ENCODE results near the gene MX1.
A peak's percentile ranks its signal among the peaks of the same experiment; 100 is the strongest.

Gene MX1

DNA sequence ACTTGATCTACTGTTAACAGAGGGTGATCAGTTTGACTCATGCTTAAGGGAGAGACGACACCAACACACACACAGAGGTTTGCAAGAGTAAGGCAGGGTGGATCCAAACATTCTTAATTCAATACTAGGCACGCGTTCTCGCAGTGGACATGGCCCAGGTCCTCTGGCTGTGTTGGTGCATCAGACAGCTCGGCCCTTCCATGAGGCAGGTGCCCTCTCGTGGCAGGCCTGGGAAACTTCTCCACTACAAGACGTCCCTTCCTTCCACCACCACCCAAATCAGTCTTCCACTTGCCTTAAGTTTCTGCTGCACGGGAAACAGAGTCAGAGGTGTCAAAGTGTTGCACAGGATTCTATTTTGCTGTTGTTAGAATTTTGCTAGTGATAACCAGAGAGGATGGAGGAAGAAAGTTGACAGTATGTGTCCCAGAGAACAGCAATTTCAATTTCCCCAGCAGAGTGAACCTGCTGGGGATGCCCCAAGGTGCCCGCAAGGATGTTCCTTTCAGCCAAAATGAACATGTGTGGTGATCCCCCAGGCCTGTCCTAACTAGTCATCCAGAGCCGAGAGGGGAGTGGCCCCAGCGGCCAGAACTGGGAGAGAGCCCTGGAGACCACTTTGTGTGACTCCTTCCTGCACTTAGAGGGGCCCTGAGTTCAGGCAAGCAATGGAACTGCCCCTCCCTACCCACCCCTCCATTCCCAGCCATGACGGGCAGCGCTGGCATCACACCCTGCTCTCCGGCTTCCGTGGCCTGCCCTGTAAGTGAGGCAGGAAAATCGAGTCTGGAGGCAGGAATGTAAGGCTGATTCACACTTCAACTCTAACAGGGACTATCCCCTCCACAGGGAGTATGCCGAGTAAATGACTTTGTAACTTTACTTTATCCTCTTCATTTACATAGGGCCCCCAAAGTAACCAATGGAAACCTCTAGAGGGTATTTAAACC, 34.8 kb downstream of the MX1 start:
- DNase-seq: peak; percentile 82

DNA sequence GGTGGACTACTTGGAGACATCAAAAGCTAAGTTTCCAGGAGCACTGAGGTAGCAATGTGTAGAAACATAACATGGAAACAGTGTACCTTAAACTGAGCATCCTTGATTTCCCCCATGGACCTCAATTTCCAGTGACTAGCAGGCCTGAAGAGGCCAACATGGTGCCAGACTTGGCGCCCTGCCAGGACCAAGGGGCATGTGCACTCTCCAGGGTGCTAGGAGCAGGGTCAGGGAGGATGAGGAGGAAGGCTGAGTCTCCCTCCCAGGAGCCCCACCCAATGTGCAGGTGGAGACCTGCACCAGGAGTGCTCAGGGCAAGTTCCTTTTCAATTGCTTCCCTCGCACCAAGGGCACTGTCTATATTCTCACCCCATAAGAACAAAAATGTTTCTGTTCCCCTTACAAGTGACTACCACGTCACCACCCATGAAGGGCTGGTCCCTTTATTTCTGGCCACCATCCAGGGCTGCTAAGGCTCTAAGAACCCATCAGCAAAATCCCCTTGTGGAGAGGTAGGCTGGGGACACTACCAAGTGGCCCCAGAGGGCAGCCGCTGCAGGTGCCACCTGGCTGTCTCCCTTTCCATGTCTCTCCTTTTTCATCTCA, 39.2 kb downstream of the MX1 start:
- no peak for DNase-seq

GRCh38 chr21:41466024-41466820, 40.2 kb downstream of the MX1 start:
- no peak for DNase-seq

DNA sequence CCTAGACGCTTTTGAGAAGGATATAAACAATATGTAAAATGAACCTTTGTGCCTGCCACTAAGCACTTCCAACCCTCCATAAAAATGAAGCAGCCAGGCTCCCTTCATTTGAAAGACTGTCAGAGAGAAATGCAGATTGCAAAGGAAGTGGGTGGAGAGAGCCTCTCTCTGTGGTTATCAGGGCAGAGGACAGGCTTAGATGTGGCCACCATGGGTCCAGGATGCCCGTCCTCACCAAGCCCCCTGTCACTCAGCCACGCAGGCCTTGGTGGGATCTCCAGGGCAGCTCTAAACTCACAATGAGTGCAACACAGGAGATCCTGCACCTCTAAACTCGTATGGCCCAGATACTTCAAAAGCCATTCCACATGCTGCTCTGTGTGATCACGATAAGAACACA, 44.0 kb downstream of the MX1 start:
- no peak for DNase-seq

DNA sequence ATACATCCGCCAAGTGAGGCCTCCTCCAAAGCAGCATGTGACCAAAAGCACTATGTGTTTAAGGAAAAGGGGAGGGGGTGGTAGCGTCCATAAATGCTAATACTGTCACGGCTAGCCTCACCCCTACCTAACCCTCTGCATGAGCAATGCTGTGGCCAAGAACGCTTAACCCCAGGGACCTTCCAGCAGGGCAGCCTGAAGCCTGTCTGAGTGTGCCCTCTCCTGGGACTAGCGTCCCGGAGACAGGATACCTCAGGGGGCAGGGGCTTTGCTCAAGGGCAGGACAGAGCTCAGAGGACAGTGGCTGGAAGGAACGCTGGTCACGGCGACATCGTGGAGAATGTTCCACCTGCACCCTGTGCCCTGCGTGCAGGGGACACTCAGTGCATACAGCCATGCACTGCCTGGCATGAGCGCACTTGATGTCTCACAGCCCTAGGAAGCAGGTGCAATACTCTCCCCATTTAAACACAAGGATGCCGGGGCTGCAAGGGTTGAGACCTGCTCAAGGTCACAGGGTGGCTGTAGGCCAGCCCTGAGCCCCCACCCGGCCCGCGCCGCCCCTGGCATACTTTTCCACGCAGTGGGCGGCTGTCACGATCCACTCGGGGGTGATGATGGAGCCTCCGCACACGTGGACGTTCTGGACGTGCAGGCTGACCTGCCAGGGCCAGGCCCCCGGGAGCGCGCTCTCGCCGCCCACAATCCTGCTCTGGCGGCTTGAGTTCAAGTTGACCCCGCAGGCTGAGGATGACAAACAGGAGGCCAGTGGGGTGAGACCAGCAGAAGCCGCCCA, 46.9 kb downstream of the MX1 start:
- no peak for DNase-seq

DNA sequence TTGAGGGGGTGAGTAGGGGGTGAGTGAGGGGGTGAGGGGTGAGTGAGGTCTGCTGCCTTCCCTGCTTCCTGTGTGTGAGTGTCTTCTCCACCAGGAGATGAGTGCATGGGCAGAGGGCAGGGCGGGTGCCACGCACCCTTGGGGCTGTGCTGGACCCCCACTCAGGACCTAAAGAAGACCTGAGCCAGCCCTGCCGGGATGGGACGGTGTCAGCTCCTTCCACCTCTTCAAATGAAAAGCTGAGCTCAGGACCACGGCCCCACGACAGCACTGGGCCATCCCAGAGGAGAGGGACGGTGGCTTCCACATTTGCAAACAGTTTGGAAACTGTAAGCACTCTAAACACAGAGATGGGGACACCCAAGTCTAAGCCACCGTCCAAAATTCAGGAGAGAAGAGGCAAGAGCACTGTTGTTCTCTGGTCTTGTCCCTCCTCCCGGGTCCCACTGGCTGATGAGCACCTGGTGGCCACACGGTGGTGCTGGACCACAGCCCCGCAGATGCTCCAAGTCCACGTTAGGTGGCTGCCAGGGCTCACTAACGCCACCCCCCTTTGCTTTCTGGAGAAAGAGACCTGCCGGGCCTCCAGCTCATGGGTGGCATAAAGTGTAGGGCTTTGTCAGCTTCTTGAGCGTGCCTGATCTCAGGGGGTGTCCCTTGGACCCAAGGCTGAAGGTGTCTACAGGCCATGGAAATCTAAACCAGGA, 49.8 kb downstream of the MX1 start:
- no peak for DNase-seq

DNA sequence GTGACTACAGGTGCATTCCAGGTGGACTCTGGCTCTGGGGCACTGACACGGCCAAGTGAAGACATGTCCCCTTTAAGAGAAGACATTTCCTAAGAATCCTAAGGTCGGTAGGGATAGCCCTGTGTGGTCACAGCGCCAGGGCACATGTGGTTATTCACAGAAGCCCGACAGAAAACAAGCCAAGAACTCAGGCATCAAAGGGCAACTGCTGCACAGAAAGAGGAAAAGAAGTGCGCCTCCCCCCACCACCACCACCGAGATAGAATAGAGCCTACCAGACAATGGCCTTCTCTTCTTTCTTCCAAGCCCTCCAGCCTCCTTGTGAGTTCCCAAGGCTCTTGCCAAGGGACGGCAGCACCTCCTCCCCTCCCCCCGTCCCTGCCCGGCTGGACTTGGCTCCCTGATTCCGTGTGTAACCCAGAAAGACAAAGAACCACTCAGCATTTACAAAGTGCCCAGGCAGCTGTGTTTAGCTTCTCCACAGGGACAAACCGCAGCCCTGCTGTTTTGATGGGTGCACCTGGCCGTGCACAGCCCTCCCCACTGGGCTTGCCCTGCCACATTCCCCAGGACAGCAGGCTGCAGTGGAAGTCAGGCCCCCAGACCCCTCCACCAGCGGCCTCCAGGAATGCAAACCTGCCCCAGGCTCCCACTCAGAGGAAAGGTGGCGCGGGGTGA, 51.7 kb downstream of the MX1 start:
- DNase-seq: no peak

- DNase-seq: no peak
These were observed 52.5 kb downstream of the MX1 start for GRCh38 chr21:41478319-41479177.

DNA sequence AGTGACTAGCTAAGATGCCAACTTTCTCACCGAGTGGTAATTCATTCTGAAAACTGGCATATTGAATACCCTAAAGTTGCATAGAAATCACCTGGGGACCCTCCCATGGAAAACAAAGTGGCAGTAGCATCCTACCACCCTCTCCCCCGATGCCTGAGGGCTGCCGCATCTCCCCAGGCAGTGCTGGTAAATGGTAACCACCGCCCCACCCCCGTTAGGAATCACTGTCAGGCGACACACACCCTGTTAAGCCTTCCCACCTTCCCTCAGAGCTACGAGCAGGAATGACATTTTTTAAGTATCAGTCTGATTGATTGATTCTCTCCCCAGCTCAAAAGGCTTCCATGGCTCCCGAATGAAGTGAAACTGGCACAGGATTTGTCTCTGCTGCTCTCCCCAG, 53.6 kb downstream of the MX1 start:
- no peak for DNase-seq

DNA sequence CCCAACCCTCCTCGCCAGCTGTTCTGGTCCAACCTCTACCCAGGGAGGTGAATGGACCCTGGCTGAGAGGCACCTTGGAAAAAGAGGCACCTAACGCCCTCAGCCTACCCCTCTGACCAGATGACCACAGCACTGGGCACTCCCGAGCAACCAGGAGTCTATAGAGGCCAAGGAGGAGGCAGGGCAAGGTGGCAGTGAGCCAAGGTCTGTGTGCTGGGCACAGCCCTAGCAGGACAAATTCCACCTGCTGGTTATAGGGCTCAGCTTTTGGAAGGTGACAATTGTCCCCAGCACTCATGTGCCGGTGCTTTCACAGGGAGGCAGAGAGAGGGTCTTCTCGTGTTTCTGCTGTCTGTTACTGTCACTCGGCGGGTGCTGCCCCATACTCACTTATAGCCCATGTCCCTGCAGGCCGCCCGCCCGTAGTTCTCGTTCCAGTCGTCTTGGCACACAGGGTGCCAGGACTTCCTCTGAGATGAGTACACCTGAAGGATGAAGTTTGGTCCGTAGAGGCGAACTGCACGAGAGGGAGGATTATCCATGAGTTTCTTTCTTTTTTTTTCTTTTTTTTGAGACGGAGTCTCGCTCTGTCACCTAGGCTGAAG, 54.1 kb downstream of the MX1 start:
- no peak for DNase-seq

- DNase-seq: no peak
These were observed 55.2 kb downstream of the MX1 start for GRCh38 chr21:41481191-41481590.

DNA sequence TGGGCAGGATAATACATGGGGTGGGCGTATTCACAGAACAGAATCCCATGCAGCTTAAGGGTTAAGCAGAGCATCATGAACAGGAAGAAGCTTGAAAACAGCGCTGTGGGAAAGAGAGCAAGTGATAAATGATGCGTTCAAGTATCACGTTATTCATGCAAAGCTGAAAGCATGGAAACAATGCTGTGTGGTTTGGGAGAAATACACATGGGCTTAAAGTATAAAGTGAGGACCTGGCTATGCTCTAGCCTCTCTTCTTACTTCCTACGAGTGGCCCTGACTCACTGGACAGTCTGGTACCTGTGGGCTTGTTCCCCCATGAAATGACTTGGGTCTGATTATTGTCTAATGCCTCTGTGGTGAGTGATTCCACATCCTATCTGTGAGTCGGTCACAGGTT, 56.3 kb downstream of the MX1 start:
- no peak for DNase-seq

DNA sequence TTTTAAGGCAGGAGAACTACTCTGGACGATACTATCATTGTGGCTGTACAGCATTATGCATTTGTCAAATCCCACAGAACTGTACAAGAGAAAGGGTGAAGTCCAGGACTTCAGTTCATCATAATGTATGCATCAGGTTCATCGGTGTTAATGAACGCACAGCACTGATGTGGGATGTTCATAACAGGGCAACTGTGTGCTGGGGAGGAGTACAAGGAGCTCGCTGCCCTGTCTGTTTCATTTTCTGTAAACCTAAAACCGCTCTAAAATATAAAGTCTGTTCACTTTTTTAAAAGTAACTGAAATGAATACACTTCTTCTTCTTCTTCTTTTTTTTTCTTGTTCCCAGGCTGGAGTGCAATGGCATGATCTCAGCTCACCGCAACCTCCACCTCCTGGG, 56.9 kb downstream of the MX1 start:
- DNase-seq: no peak

DNA sequence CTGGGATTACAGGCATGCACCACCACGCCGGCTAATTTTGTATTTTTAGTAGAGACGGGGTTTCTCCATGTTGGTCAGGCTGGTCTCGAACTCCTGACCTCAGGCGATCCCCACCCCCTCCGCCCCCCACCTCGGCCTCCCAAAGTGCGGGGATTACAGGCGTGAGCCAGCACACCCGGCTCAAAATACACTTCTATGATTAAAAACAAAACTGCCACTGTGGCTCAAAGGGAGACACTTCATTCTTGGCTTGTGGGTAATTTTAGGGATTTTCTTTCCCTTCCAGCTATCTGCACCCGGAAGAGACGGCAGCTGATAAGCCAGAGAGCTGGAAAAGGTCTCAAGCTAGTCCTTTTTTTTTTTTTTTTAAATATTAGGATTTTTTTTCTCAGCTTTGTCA, 57.4 kb downstream of the MX1 start:
- DNase-seq: no peak

- DNase-seq: no peak
These were observed 57.9 kb downstream of the MX1 start for GRCh38 chr21:41483973-41484372.

DNA sequence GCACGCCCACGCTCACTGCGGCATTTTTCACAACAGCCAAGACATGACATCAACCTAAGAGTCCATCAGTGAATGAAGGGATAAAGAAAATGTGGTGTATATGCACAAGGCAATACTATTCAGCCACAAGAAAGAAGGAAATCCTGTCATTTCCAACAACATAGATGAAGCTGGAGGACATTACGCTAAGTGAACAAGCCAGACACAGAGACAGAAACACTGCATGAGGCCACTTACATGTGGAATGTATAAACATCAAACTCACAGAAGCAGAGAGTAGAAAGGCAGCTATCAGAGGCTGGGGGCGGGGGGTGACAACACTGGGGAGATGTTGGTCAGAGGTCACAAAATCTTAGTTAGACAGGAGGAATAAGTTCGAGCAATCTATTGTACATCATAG, 61.0 kb downstream of the MX1 start:
- no peak for DNase-seq

DNA sequence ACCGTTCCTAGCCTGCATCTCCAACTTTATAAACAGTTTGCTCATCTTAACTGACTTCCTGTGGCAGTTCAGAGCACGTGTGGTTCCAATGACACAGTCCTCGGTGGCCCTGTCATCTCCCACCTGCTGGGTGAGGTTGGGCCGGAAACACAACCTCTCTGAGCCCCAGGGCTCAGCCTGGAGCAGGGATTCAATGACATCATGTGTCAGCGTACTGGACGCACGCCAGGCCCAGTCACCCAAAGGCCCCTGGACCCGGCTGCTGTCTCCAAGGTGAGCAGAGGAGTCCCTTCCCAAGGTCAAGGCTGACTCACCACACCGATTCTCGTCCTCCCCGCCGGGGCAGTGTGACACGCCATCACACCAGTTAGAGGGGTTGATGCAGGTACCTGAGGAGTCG, 62.0 kb downstream of the MX1 start:
- no peak for DNase-seq

GRCh38 chr21:41489329-41489728, 63.3 kb downstream of the MX1 start:
- no peak for DNase-seq

DNA sequence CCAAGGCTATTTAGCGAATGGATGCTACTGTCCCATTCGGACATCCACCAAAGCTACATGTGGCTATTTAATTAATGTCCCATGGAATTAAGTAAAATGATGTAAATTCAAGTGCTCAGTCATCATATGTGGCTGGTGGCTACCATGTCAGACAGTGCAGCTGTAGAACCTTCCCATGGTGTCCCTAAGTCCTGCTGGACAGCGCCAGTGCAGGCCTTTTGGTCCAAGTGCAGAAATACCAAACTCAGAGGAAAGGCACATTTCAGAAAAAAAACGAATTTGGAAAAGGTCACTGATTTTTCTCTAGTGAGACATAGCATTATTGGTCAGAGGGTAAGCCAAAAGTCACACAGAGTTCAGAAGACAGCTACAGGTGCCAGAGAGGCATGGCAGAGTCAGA, 64.3 kb downstream of the MX1 start:
- no peak for DNase-seq

GRCh38 chr21:41491412-41491811, 65.4 kb downstream of the MX1 start:
- no peak for DNase-seq

All from femur (tissue), 1 donor.